GM12874 (cell line): ENCODE results near the gene SAE1.

Source experiments
- TF ChIP-seq, protein P1 (sequence below): IDR thresholded peaks from 2 replicates; pipeline ENCODE4 v1.5.1; 2011; ENCODE audit warnings: low read depth, mild to moderate bottlenecking, control low read depth, low read length, moderate library complexity; ENCODE audit not compliant: insufficient read depth

The SAE1 gene

DNA sequence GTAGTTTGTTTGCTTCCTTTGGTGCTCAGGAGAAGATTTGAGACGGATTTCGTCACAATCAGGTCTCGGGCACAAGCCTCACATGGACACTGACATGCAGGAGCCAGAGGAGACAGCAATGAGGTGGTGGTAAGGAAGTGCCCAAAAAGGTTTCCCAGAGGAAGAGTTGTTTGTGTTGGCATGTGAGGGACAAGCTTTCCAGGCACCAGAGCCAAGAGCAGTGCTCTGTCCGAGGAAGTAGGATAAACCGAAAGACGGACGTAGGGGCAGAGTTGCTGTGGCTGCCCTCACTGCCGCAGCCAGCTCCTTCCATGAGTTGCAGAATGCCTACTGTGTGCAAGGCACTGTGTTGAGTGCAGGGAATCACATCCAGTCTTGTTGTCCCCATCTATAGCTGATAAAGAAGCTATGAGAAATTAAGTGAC is 27.7 kb downstream of the SAE1 start:
- TF ChIP-seq, protein P1, sequence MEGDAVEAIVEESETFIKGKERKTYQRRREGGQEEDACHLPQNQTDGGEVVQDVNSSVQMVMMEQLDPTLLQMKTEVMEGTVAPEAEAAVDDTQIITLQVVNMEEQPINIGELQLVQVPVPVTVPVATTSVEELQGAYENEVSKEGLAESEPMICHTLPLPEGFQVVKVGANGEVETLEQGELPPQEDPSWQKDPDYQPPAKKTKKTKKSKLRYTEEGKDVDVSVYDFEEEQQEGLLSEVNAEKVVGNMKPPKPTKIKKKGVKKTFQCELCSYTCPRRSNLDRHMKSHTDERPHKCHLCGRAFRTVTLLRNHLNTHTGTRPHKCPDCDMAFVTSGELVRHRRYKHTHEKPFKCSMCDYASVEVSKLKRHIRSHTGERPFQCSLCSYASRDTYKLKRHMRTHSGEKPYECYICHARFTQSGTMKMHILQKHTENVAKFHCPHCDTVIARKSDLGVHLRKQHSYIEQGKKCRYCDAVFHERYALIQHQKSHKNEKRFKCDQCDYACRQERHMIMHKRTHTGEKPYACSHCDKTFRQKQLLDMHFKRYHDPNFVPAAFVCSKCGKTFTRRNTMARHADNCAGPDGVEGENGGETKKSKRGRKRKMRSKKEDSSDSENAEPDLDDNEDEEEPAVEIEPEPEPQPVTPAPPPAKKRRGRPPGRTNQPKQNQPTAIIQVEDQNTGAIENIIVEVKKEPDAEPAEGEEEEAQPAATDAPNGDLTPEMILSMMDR: no peak

DNA sequence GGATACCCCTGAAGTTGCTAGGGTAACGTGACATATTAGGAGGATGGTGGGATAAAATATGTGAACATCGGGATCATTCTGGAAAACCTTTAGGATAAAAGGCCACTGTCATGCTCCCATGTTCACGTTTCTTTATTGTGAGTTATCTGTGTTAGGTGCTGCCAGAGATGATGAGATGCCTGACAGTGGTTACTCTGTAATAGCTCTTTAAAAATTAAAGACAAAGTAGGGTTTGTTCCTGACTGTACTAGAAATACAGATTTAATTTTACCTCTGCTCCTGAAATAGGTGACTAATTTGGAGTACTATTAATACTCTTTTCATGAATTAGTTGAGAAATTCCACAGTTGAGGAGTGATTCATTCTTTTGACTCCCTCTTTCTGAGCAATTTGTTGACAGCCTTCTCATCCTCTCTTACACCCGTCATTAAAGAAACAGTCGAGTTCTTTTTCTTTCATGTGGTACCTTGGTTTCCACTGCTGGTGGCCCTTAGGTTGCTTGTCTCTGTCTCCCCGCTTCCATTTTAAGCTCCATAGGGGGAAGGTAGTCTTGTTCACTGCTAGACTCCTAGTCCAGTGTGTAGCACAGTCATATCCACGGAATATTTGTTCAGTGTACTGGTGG is 28.4 kb downstream of the SAE1 start:
- TF ChIP-seq, protein P1: no peak

DNA sequence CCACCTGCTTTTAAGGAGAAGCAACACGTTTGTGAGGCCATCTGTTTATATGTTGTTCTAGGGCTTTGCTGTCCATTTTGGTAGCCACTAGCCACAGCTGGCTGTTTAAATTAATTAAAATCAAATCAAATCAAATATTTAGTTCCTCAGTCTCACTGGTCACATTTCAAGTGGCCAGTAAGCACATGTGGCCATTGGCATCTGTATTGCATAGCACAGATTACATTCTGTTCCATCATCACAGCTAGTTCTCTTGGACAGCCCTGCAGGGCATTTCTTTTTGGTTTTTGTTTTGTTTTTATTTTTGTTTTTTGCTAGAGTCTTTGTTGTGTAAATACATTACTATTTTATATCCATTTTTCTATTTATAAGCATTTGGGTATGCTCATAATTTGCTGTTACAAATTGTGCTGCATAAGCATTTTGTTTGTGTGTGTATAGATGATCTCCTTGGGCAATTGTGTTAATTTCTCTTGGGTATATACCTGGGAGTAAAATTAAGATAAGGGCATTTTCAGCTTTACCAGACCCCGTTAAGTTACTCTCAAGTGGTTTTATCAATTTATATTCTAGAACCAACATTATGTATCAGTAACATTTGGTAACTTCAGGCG is 31.3 kb downstream of the SAE1 start:
- TF ChIP-seq, protein P1: no peak

DNA sequence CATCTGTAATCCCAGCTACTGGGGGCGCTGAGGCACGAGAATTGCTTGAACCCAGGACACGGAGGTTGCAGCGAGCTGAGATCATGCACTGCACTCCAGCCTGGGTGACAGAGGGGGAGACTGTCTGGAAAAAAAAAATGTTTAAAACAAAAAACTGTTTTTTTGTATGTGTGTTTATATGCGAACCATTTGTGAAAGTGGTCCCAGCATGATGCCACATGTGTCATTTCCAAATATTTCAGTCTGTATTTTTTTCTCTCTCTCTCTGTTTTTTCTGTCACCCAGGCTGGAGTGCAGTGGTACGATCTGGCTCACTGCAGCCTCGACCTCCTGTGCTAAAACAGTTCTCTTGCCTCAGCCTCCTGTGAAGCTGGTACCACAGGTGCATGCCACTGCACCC is 37.4 kb downstream of the SAE1 start:
- TF ChIP-seq, protein P1: no peak

DNA sequence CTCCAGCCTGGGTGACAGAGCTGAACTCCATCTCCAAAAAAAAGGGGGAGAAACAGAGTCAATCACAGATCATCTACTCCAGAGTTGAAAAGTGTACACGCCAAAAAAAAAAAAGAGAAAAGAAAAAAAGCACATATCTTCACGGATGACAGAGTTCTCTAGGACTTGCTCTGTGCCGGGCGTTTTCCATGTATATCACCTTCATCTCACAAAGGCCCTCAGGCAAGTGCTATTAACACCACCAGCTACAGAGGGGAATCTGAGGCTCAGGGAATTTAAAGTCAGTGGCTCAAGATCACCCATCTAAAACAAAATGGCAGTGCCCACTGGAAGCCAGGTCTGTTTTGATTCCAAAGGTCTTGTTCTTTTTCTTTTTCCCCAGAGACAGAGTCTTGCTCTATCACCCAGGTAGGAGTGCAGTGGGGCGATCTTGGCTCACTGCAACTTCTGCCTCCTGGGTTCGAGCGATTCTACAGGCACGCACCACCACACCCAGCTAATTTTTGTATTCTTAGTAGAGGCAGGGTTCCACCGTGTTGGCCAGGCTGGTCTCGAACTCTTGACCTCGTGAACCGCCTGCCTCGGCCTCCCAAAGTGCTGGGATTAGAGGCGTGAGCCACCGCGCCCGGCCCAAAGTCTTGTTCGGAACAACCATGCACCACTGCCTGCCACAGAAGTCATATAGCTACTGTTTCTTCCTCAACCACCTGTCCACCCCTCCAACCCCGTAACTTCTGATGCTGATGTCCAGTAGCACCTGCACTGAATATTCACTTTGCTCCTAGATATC is 42.2 kb downstream of the SAE1 start:
- TF ChIP-seq, protein P1: no peak

DNA sequence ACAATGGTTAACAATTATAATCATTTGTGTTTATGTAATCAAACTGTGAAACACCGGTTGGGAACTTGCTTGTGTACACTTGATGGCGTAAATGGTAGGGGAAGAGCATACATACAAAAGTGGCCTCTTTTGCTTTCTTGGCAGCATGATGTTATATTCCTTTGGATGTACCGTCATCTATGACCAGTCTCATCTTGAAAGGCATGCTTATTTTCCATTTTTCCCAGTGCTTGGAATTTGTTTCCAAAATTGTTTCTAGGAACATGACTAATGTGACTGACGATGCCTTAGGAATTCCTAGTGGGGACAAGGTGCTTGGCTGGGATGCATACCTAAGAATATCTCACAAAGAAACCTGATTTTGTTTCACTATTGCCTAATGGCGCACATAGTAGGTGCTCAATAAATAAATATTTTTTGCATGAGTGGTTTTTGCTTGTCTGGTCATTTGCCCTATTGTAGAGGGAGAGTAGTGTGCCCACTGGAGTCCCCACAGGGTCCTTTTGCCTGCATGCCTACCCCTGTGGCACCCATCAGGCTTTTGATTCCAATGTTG is 45.5 kb downstream of the SAE1 start:
- TF ChIP-seq, protein P1: no peak

DNA sequence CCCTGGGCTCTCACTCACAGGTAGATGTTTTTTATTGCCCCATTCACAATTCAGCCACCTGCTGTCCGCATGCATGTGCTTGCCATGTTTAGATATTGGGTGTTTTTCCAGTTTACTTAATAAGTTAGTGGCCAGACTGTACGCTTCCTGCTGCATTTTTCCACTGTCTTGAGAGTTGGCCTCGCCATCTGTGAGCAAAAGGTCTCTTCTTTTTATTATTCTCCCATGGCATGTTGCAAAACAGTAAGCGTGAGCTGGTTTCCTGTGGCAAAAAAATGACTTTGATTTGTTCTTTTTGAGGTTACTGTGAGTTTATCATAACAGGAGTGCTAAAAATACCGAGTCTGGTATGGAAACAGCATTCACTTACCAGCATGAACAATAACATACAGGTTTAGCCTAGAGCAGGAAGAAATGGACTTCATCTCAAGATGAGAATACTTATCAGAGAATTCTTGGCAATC is 46.0 kb downstream of the SAE1 start:
- TF ChIP-seq, protein P1: no peak
